Neuron (in vitro differentiated cells): ENCODE data around the gene GABBR2.

Experiments used
- H2AFZ ChIP-seq: one replicate; pipeline ENCODE4 v1.6.1; 2013; ENCODE audit warnings: low read depth, mild to moderate bottlenecking, inconsistent platforms, low read length, moderate library complexity
- H3K27me3 ChIP-seq: one replicate; pipeline ENCODE4 v1.6.1; 2013; ENCODE audit warnings: low read length; ENCODE audit not compliant: insufficient read depth
- H3K36me3 ChIP-seq: one replicate; pipeline ENCODE4 v1.6.1; 2013; ENCODE audit warnings: low read length; ENCODE audit not compliant: insufficient read depth
- H3K4me1 ChIP-seq: one replicate; pipeline ENCODE4 v1.6.1; 2013; ENCODE audit warnings: low read length; ENCODE audit not compliant: insufficient read depth
- H3K4me3 ChIP-seq: 2 replicates; pipeline ENCODE4 v1.5.1; 2013; ENCODE audit warnings: mild to moderate bottlenecking, low read length, moderate library complexity
- H3K9me3 ChIP-seq: one replicate; pipeline ENCODE4 v1.6.1; 2013; ENCODE audit warnings: low read length

GABBR2 gene

DNA sequence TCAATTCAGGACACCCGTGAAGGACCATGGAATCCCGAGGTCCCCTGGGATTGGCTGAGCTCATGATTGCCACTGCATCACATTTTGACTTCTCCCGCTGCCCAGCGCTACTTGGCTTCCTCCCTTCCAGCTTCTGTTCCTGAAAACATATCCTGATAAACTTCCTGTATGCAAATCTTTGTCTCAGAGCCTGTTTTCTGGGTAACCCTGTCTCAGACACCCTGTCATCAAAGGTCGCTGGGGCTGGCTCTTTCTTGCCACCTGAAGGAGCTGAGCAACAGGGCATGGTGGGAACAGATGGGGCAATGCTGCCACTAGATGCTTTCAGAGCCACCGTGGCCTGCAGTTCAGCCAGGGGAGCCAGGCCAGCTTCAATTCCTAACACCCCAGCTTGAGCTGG lies 299.0 kb downstream of the GABBR2 start:
- no peaks in the 10 kb centered on the region for H3K4me1 ChIP-seq
- no peak overlapping the region for H2AFZ ChIP-seq

DNA sequence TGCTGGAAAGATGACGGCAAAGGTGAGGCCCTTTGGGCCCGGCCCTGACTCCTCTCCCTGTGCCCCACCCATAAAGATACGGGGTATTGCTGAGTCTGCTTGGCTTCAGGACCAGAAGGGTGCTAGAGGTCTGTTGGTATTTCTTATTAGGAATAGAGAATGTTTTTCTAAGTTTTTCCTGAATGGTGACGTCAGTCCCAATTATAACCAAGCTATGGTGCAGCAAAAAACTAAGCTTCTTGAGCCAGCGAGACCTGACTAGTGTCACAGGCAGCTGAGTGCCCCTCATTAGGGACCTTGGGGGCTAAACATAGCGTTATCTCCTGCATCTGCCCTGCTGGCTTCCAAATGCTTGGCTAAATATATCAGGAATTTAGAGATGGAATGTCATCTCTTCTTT lies 302.3 kb downstream of the GABBR2 start:
- no peaks in the 10 kb centered on the region for H3K4me1 ChIP-seq
- H3K36me3 ChIP-seq = no peaks in the 10 kb centered on the region
- no peak overlapping the region for H2AFZ ChIP-seq
- no peaks in the 10 kb centered on the region for H3K27me3 ChIP-seq
- H3K4me3 ChIP-seq = no peak overlapping the region
- no peaks in the 10 kb centered on the region for H3K9me3 ChIP-seq

More for the DNA sequence above, 299.0 kb downstream of the GABBR2 start:
- no peaks in the 10 kb centered on the region for H3K9me3 ChIP-seq
- no peaks in the 10 kb centered on the region for H3K36me3 ChIP-seq
- H3K27me3 ChIP-seq = no peaks in the 10 kb centered on the region
- H3K4me3 ChIP-seq = no peak overlapping the region

DNA sequence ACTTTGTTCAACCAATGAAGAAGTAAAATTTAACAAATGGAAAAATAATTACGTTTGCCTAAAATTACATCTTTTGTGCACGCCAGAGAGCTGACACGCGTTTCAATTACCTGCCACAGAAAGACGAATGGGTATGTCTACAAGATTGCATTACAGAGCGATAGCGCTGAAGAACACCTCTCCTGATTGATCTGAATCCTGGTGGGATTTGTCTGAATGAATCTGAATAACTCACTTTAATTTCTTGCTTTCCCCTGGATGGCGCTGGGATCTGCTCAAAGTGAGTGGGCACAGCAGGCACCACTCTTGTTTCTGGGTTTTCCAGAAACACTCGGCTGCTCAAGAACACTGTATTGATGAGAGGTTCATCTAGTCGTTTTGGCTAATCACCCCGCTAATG lies 304.5 kb downstream of the GABBR2 start:
- Histone ChIP-seq H3K36me3 (no peaks in the 10 kb centered on the region), H3K27me3 (no peaks in the 10 kb centered on the region), H3K4me3 (no peak overlapping the region), H2AFZ (no peak overlapping the region), H3K4me1 (no peaks in the 10 kb centered on the region), H3K9me3 (no peaks in the 10 kb centered on the region)

DNA sequence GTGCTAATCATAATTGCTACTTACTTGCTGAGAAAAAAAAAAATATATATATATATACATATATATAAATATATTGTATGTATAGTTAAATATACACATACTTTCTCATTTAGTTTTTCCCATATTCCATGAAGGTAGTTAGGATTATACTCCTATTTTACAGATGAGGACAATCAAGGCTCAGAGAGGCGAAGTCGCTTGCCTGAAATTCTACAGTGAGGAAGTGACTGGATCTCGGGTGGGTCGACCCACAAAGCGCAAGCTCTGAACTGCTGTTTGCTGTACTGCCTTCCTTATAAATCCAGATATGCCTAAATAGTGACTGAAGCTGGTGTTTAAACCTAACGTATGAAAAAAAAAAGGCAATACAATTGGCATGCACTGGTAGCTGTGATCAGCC lies 305.0 kb downstream of the GABBR2 start:
- Histone ChIP-seq H2AFZ (no peak overlapping the region), H3K4me3 (no peak overlapping the region), H3K4me1 (no peaks in the 10 kb centered on the region), H3K9me3 (no peaks in the 10 kb centered on the region), H3K27me3 (no peaks in the 10 kb centered on the region), H3K36me3 (no peaks in the 10 kb centered on the region)

DNA sequence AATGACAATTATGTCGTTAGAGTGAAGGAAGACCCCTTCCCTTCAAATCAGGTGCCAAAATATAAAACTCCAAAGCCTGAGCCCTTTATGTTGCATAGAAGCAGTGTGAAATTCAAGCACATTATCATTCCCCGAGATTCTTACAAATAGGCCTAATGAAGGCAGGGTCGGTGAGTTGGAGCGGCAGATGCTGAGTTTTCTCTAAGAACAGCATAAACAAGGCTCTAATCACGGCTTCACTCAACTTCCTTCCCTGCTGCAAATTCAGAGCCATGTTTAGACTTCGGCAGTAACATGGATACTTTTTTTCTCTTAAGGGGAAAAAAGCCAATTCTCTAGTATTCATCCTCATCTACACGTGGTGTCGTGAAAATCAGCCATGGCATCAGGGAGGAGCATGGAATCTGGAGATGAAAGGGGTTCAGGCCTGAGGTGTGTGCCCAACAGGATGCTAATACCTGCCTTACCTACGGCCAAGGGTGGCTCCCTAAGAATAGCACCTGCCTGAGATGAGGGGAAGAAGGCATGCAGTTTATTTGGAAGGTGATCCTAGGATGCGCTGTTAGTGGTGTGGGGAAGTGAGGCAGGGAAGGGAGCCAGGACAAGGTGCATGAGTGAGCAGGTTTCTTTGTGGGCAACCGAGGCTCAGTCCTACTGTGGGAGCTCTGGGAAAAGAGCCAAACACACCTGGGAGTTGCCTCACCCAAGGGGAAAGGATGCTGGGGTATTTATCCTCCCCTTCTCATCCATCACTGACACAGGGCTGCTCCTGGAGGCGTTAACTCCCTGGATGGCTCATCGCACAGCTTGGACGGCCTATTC lies 306.5 kb downstream of the GABBR2 start:
- no peaks in the 10 kb centered on the region for H3K4me1 ChIP-seq
- H3K36me3 ChIP-seq = no peaks in the 10 kb centered on the region
- no peak overlapping the region for H3K4me3 ChIP-seq
- H3K9me3 ChIP-seq = no peaks in the 10 kb centered on the region
- H3K27me3 ChIP-seq = peaks cover 4% of the 10 kb centered on the region
- H2AFZ ChIP-seq = no peak overlapping the region

DNA sequence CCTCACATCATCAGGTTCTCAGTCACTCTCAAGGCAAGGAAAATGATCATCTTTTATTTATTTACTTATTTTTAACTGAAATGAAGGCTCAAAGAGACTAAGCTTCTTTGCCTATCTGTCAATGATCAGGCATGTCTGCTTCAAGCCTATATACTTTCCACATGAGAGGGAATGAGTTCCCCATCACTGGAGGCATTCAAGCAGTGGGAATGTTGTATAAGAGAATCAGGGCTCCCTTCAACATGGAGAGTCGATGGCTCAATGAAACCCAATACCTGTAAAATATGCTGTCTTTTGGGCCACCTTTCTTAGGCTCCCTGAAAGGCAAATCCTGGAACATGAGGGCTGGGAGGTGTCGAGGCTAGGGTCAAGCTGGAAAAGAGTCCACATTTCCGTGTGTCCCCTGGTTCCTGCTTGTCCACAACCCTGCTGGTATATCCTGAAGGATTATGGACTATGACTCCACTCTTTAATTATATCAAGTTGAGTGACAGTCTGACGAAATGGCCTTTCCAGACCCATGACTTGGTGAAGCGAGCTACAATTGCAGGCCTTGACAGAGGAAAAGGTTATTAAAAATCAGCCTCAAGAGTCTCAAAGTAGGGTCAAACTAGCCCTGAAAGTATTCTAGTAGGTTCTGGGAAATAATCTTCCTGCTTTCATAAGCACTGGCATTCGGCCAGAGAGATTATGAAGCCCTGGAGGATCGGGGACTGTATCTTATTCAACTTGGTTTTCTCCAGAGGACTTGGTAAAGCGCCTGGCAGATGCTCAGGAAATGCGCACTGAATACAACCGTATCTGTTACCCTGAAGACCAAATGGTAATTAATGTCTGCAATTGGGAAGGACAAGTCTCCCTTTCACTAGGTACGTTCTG lies 307.4 kb downstream of the GABBR2 start:
- Histone ChIP-seq H2AFZ (no peak overlapping the region), H3K4me1 (no peaks in the 10 kb centered on the region), H3K27me3 (peaks cover 4% of the 10 kb centered on the region), H3K9me3 (no peaks in the 10 kb centered on the region), H3K4me3 (no peak overlapping the region), H3K36me3 (no peaks in the 10 kb centered on the region)

DNA sequence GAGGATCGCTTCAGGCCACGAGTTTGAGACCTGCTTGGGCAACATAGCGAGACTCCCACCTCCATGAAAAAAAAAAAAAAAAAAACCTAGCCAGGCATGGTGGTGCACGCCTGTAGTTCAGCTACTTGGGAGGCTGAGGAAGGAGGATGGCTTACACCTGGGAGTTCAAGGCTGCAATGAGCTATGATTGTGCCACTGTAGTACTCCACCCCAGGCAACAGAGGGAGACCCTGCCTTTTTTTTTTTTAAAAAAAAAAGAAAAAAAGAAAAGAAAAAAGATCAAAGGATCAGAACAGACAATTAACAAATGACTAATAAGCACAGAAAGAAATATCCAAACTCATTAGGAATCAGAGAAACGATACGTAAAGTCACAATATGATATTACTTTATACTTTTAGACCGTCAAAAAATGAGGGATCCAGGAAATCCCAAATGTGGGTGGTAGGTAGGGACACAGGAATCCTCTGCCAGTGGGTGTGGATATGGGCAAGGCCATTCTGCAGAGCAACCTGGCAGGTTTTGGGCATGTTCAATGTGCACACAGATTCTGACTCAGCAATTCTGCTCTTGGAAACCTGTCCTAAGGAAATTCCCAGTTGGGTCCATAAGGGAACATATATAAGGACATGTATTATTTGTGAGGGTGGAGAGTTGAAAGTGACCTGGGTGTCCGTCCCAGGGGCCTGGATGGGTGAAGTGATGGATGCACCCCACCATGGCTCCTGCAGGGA lies 308.6 kb downstream of the GABBR2 start:
- Histone ChIP-seq H3K4me3 (no peak overlapping the region), H2AFZ (no peak overlapping the region), H3K4me1 (no peaks in the 10 kb centered on the region), H3K27me3 (peaks cover 4% of the 10 kb centered on the region), H3K9me3 (no peaks in the 10 kb centered on the region), H3K36me3 (no peaks in the 10 kb centered on the region)

DNA sequence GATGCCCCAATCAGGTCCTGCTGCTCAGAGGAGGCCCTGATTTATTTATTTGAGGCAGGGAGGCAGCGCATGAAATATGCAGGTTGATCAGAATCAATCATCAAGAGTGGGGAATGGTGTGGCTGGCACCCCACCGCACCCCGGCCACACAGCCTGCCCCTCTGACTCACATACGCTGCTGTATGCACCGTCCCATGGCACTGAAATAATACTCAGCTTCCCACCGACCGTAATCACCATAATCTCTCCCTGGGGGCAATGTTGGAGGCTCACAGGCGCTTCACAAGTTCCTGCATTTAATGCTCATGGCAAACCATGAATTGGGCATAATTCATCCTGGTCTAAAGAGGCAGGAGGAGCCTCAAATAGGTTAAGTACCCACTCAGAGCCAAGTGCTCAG lies 312.1 kb downstream of the GABBR2 start:
- no peak overlapping the region for H3K4me3 ChIP-seq
- H3K4me1 ChIP-seq = no peaks in the 10 kb centered on the region
- H3K27me3 ChIP-seq = peaks cover 4% of the 10 kb centered on the region

DNA sequence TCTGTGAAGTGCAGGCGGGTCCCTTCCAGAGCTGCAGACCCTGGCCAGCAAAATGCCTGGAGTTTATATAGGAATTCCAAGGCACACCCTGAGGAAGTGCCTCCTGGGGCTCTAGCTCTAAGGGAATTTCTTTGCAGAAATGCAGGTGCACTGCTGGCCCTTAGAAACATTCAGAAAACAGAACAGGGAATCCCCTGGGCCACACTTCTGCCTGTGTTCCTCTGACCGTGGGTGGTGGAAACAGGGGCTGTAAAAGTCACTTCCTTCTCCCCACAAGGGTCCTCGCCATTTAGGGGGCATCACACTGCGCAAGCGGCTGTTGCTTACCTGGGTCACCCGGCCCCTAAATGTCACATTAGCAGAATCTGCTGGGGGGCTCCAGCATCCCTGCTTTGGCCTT lies 312.5 kb downstream of the GABBR2 start:
- no peaks in the 10 kb centered on the region for H3K4me1 ChIP-seq
- no peaks in the 10 kb centered on the region for H3K36me3 ChIP-seq
- no peaks in the 10 kb centered on the region for H3K9me3 ChIP-seq
- H2AFZ ChIP-seq = no peak overlapping the region
- peaks cover 4% of the 10 kb centered on the region for H3K27me3 ChIP-seq
- H3K4me3 ChIP-seq = no peak overlapping the region

More for the DNA sequence above, 312.1 kb downstream of the GABBR2 start:
- Histone ChIP-seq H2AFZ (no peak overlapping the region), H3K9me3 (no peaks in the 10 kb centered on the region), H3K36me3 (no peaks in the 10 kb centered on the region)

DNA sequence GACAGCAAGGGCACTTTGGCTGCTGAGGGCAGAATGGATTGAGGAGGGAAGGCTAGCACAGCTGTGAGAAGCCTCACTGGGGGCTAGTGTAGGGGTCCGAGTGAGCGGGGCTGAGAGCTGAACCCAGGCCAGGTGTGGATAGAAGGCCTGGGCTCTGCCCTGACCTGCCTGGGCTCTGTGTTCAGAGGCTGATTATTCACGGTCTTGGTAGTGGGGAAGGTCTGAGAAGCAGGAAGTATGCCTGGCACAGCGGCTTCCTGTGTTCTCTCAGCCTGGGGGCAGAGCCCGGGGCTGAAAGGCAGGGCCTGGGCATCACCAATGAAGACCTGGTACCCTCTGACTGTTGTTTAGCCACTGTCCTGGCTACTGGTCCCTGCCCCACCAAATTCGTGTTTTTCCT lies 316.9 kb downstream of the GABBR2 start:
- no peak overlapping the region for H3K4me3 ChIP-seq
- no peaks in the 10 kb centered on the region for H3K36me3 ChIP-seq
- no peaks in the 10 kb centered on the region for H3K9me3 ChIP-seq
- no peaks in the 10 kb centered on the region for H3K4me1 ChIP-seq
- H2AFZ ChIP-seq = no peak overlapping the region
- no peaks in the 10 kb centered on the region for H3K27me3 ChIP-seq

DNA sequence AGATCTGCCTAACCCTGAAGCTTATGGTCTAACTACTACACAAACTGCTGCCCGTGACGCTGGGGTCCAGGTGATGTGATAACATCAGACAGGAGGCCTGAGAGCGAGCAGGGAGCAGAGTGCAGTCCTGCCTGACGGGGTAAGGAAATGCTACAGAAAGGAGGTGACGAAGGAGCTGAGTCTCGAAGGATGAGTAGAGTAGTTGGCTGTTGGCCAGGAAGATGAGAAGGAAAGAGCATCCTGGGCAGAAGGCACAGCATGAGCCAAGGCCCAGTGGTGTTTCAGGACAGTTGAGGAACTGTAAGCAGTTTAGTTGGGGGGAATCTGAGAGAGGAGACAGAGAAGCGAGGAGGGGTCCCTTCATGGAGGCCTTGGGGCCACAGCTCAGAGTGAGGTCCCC lies 317.3 kb downstream of the GABBR2 start:
- no peaks in the 10 kb centered on the region for H3K4me1 ChIP-seq
- no peak overlapping the region for H2AFZ ChIP-seq
- no peaks in the 10 kb centered on the region for H3K36me3 ChIP-seq
- H3K27me3 ChIP-seq = no peaks in the 10 kb centered on the region
- H3K4me3 ChIP-seq = no peak overlapping the region
- H3K9me3 ChIP-seq = no peaks in the 10 kb centered on the region

DNA sequence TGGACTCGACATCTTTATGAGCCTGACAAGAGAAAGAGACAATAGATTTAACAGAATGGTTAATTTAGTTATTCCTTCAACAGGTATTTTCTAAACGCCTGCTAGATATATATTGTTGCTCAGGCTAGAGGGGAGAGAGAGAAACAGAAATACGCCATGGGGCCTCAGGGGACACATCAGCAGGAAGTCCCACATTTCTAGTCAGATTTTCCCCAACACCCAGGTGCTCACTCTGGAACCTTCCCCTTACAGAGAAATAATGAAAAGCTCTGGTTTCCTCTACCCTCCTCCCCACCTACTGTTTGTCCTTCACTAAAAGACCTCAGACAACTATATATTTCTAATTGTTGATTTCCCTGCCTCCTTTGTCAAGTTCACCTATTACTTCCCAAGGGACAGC lies 323.0 kb downstream of the GABBR2 start:
- no peaks in the 10 kb centered on the region for H3K36me3 ChIP-seq
- H3K4me1 ChIP-seq = peaks cover 3% of the 10 kb centered on the region
- H3K27me3 ChIP-seq = no peaks in the 10 kb centered on the region
- H3K4me3 ChIP-seq = no peak overlapping the region
- no peak overlapping the region for H2AFZ ChIP-seq
- H3K9me3 ChIP-seq = no peaks in the 10 kb centered on the region

DNA sequence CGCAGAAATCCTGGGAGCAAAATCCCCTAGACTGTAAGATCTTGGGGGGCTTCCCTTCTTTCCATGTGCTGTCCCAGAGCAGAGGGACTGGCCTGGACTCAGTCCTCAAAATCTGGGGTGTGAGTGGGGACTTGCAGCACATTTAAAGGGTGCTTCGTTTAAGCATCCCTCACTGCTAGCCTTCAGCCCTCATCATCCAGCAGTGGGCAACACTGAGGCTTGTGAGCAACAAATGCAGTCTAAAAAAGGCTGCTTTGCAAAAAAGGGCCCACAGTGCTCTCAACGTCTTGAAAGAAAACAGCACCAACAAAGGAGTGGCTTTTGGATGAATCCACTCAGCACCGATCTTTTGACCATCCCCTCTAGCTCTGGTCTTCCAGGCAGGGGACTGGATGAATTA lies 325.0 kb downstream of the GABBR2 start:
- Histone ChIP-seq H2AFZ (no peak overlapping the region), H3K4me3 (no peak overlapping the region), H3K27me3 (no peaks in the 10 kb centered on the region), H3K9me3 (no peaks in the 10 kb centered on the region), H3K4me1 (peaks cover 13% of the 10 kb centered on the region), H3K36me3 (no peaks in the 10 kb centered on the region)
